Left ventricle myocardium inferior (tissue), 1 donor: ENCODE results near the gene INTS4. TPM values are rescaled to one million over a fixed set of nuclear protein-coding genes. Genes with fewer than 3 reads are reported as not detected.

Source experiments
- DNase-seq: peaks from one replicate; pipeline ENCODE4 v3.0.0-alpha.2; 2020
- H3K27ac ChIP-seq: fragments of 200-600 bp; replicated peaks from 2 replicates; pipeline ENCODE4 v1.8.0; 2021
- H3K27me3 ChIP-seq: fragments of 200-600 bp; 2 replicates; pipeline ENCODE4 v1.8.0; 2021; ENCODE audit warnings: low read depth
- H3K36me3 ChIP-seq: fragments of 200-600 bp; 2 replicates; pipeline ENCODE4 v1.8.0; 2021
- H3K4me1 ChIP-seq: fragments of 200-600 bp; 2 replicates; pipeline ENCODE4 v1.8.0; 2021
- H3K4me3 ChIP-seq: fragments of 200-600 bp; 2 replicates; pipeline ENCODE4 v1.8.0; 2021; ENCODE audit warnings: mild to moderate bottlenecking, moderate library complexity
- H3K9me3 ChIP-seq: fragments of 200-600 bp; replicated peaks from 2 replicates; pipeline ENCODE4 v1.8.0; 2021
- intact Hi-C: fragments of 100-400 bp; cut with micrococcal nuclease; formaldehyde crosslinking; loops from one replicate; pipeline ENCODE4 v1.11.0; 2022
- total RNA-seq: library from RNA; stranded (reverse); fragmentation: NEBNext Ultra II Directional; extraction: Animal tissue kit (Norgen Biotek cat#: 25700); gene quantifications from one replicate; pipeline ENCODE4 v1.2.1, GENCODE V29; 2021
- TF ChIP-seq, protein P1 (sequence below): fragments of 200-600 bp; IDR thresholded peaks from 2 replicates; pipeline ENCODE4 v1.8.0; 2021; ENCODE audit warnings: antibody characterized with exemption, mild to moderate bottlenecking, borderline replicate concordance
- donor health status: DM: no; HTN: yes; CAD: no; lungs with severe emphysema.

The INTS4 gene
- total RNA-seq, 1 donor from 2014 or later: 15.4 TPM

GRCh38 chr11:78039919-78040671 is 45.6 kb upstream of the INTS4 start:
- intact Hi-C loops: no loop called here
- peak overlapping the region; percentile 36 for H3K4me3 ChIP-seq

DNA sequence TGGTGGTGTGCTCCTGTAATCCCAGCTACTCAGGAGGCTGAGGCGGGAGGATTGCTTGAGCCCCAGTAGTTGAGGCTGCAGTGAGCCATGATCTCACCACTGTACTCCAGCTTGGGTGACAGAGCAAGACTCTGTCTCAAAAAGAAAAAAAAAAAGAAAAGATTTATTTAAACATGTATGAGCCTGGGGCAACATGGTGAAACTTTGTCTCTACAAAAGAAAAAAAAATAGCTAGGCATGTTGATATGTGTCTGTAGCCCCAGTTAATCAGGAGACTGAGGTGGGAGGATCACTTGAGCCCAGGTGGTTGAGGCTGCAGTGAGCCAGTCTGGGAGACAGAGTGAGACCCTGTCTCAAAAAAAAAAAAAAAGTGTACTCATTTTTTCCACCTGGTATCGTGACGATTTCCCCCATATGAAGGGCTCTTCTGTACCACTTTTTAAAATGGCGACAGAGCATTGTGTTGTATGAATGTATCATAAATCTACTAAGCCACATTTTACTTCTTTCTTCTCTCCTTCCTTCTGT is 45.0 kb upstream of the INTS4 start:
- Histone ChIP-seq H3K4me1 (peaks cover 14% of the 10 kb centered on the region), H3K4me3 (no peak overlapping the region), H3K9me3 (no peaks in the 10 kb centered on the region), H3K27ac (peak overlapping the region; percentile 71), H3K27me3 (no peaks in the 10 kb centered on the region), H3K36me3 (no peaks in the 10 kb centered on the region)
- TF ChIP-seq, protein P1, sequence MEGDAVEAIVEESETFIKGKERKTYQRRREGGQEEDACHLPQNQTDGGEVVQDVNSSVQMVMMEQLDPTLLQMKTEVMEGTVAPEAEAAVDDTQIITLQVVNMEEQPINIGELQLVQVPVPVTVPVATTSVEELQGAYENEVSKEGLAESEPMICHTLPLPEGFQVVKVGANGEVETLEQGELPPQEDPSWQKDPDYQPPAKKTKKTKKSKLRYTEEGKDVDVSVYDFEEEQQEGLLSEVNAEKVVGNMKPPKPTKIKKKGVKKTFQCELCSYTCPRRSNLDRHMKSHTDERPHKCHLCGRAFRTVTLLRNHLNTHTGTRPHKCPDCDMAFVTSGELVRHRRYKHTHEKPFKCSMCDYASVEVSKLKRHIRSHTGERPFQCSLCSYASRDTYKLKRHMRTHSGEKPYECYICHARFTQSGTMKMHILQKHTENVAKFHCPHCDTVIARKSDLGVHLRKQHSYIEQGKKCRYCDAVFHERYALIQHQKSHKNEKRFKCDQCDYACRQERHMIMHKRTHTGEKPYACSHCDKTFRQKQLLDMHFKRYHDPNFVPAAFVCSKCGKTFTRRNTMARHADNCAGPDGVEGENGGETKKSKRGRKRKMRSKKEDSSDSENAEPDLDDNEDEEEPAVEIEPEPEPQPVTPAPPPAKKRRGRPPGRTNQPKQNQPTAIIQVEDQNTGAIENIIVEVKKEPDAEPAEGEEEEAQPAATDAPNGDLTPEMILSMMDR: no peak
- DNase-seq: no peak
- intact Hi-C loops: no loop called here

More at GRCh38 chr11:78039919-78040671, 45.6 kb upstream of the INTS4 start:
- Histone ChIP-seq H3K36me3 (no peaks in the 10 kb centered on the region), H3K27me3 (no peaks in the 10 kb centered on the region), H3K27ac (peak overlapping the region; percentile 71), H3K9me3 (no peaks in the 10 kb centered on the region), H3K4me1 (peaks cover 14% of the 10 kb centered on the region)
- TF ChIP-seq, protein P1: no peak
- DNase-seq: peak; percentile 67

DNA sequence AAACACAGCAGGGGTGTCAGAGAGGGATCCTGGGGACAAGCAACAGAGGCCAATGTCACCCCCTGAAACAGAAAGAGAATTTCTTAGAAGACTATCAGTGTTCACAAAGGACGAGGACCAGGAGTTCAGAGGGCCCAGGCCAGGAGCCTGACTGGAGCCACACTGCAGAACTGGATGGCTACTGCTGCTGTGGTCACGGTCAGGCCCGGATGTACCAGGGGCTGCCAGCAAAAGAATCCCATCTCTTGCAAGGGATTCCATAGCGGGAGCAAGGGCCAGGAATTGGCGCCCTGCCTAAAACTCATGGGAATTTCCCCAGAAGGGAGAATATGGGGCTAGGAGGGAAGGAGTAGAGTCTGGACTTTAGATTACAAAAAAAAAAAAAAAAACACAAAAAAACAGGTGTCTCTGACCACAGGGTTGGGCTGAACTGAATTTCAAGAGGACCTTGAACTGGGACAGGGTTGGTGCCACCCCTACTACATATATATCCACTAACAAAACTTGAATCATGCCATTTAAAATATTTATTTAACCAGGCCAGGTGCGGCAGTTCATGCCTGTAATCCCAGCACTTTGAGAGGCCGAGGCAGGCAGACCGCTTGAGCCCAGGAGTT is 44.3 kb upstream of the INTS4 start:
- TF ChIP-seq, protein P1: no peak
- no peak for DNase-seq
- Histone ChIP-seq H3K27me3 (no peaks in the 10 kb centered on the region), H3K9me3 (no peaks in the 10 kb centered on the region), H3K4me3 (no peak overlapping the region), H3K36me3 (no peaks in the 10 kb centered on the region), H3K27ac (no peak overlapping the region), H3K4me1 (peaks cover 14% of the 10 kb centered on the region)
- intact Hi-C loops: no loop called here

DNA sequence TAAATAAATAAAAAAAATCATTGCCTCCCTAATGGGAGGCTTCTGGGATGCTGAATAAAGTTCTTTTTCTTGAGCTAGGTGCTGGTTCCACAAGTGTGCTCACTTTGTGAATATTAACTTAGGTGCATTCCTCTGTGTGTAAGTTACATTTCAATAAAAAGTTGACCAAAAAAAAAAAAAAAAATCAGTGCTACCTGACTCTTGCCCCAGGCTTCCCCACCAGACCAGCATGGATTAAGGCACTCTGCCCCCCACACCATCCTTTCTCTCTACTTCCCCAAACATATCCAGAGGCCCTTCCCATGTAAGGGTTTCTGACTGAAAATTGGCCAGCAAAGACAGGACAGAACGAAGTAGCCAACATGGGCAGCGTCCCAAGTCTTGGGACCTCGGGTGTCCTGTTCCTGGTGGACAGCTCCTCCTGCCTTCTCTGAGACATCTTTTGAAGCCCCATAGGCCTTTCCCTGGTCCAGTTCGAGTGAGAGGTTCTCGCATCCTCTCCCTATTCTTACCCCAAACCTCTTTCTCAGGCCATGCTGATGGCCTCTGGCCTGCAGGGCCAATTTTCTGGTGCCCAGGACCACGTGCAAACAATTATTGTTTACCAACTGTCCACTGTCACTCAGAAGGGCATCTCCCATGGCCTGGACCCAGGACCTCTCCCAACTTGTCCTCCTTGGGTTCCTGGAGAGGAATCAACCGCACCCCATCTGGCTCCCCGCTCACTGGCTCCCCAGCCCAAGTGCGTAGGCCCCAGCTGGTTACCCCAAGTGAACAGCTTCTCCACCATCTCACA is 43.6 kb upstream of the INTS4 start:
- peaks cover 14% of the 10 kb centered on the region for H3K4me1 ChIP-seq
- intact Hi-C loops: no loop called here
- H3K4me3 ChIP-seq: no peak overlapping the region
- H3K9me3 ChIP-seq: no peaks in the 10 kb centered on the region
- TF ChIP-seq, protein P1: no peak
- no peak for DNase-seq
- H3K27me3 ChIP-seq: no peaks in the 10 kb centered on the region
- H3K27ac ChIP-seq: no peak overlapping the region
- H3K36me3 ChIP-seq: no peaks in the 10 kb centered on the region

DNA sequence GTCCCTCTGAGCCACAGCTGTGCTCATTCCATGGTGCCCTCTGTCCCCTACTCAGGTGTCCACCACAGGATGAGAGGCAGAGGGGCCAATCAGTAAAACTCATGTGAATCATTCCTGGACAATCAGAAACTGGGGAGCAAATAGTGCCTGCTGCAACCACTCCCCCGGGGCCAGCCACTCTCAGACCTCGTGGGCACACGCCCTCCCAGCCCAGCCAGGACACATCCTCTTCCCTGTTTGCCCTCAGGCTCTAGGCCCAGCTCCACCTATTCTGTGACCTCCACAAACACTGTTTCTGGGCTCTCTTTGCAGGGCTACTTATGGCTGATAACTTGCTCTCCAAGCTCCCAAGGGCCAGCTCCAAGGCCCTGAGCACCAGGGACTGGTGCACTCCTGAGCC is 42.6 kb upstream of the INTS4 start:
- no peaks in the 10 kb centered on the region for H3K27me3 ChIP-seq
- no peak for DNase-seq
- H3K27ac ChIP-seq: no peak overlapping the region
- no peak overlapping the region for H3K4me3 ChIP-seq
- H3K36me3 ChIP-seq: no peaks in the 10 kb centered on the region
- intact Hi-C loops: no loop called here
- no peaks in the 10 kb centered on the region for H3K9me3 ChIP-seq
- peaks cover 14% of the 10 kb centered on the region for H3K4me1 ChIP-seq
- TF ChIP-seq, protein P1: no peak
